Left forelimb (tissue), 1 donor: ENCODE measurements around the gene MASP2.
"Not testable (repeated sequence)": the region's sequence is repeated elsewhere in the genome, so short reads cannot be mapped to it uniquely, and the experiment has no call there.

Source experiments
- DNase-seq: peaks from one replicate; pipeline ENCODE4 v3.0.0-alpha.2; 2018; ENCODE audit warnings: low spot score

The MASP2 gene

DNA sequence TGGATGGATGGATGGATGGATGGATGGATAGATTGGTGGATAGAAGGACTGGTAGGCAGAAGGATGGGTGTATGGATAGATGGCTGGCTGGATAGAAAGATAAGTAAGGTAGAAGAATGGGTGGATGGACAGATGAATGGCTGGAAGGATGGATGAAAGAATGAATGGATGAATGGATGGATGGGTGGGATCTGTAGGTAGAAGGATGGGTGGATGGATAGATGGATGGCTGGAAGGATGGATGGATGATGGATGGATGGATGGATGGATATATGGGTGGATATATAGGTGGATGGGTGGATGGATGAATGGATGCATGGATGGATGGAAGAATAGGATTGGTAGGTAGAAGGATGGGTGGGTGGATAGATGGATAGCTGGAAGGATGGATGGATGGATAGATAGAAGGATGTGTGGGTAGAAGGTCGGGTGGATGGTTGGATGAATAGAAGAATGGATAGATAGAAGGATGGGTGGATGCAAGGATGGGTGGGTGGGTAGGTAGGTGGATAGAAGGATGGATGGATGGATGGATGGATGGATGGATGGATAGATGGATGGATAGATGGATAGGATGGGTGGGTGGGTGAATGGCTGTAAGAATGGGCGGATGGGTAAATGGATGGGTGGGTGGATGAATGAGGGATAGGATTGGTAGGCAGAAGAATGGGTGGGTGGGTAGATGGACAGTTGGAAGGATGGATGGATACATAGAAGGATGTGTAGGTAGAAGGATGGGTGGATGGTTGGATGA, 7.5 kb downstream of the MASP2 start:
- no peak for DNase-seq

DNA sequence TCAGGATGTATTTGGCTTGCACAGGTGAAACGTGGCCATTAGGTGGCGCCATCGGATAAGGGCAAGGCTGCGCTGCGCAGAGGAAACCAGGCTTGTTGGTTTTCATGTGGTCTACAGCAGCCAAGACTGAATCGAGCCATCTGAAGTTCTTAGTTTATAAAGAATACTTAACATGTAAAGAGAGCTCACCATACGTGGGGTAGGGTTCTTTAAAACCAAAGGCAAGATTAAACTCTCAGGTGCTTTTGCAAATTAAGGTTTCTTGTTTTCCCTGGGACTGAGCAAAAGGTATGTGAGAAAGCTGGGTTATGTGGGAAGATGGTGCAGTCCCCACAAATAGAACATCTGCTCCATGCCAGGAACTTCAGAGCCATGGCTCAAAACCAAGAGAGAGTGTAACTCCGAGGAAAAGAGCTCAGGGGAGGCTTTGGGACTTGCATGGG, 9.3 kb downstream of the MASP2 start:
- peak; percentile 88 for DNase-seq

DNA sequence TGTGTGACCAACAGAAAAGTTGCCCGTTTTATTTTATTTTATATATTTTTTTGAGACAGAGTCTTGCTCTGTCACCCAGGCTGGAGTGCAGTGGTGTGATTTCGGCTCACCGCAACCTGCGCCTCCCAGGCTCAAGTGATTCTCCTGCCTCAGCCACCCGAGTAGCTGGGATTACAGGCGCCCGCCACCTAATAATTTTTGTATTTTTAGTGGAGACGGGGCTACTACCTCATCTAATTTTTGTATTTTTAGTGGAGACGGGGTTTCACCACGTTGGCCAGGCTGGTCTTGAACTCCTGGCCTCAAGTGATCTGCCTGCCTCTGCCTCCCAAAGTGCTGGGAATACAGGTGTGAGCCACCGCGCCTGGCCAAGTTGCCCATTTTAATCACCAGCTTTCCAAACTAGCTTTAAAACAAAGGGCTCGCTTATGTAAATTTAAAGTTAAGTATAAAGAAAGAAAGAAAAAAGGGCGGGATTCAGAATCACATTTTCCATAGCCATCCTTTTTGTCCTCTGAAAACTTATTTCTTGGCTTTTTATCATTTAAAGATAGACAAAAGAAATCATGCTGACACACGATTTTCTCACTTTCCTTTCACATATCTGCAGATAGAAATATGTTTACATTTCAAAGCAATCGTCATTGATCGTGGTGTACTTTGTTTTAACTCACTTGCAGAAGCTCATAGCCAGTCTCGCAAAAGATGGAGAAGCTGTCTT, 9.9 kb downstream of the MASP2 start:
- DNase-seq, result not testable (repeated sequence)

DNA sequence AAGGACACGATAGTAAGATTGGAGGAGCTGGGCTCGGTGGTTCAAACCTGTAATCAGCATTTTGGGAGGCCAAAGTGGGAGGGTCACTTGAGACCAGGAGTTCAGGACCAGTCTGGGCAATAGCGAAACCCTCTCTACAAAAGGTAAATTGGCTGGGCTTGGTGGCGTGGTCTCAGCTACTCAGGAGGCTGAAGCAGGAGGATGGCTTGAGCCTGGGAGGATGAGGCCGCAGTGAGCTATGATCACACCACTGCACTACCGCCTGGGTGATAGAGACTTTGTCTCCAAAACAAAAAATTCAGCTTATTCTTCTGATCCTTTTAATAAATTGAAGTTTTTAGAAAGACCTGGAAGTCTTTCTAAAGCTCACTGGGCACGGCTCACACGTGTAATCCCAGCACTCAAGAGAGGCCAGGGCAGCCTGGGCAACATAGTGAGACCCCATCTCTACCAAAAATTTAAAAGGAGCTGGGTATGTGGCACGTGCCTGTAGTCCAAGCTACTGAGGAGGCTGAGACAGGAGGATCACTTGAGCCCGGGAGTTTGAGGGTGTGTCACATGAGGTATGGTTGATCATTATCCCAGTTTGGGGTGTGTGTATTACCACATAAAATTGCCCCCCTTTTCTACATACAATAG, 15.3 kb downstream of the MASP2 start:
- DNase-seq, result no peak

GRCh38 chr1:11030865-11031264, 16.2 kb downstream of the MASP2 start:
- DNase-seq, result no peak

GRCh38 chr1:11028018-11028417, 19.0 kb downstream of the MASP2 start:
- no peak for DNase-seq

GRCh38 chr1:11027316-11027715, 19.7 kb downstream of the MASP2 start:
- no peak for DNase-seq

DNA sequence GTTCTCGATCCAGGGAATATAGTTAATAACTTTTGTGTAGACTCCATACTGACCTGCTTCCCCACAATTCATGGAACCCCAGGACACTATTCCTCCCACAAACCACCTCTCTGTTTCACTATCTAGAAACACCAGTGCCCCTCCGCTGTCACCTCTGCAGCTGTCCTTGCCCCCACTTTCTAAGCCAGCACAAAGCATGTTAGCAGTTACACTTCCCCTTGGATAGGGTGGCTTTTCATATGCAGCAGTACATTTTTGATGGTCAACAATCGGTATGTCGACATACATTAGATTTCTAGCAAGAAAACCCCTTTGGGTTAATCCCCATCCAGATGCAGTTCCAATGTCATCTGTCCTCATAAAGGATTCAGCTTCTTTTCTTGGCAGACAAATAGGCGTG, 20.1 kb downstream of the MASP2 start:
- no peak for DNase-seq

DNA sequence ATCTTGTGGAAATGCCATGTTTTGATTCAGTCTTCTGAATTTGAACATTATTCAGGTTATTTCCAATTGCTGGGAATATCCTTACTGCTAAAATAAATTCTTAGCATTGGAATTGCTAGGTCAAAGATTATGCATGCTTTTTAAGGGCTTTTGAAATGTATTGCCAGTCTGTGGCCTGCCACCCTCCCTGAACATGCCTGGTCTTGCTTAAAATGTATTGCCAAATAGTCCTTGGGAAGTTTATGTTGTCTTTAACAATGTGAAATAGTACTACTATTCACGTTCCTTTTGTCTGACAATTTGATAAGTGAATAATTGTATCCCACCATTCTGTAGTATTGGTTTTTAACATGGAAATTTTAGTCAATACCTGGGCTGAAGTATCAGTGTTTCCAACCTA, 21.0 kb downstream of the MASP2 start:
- no peak for DNase-seq

- no peak for DNase-seq
Measured at GRCh38 chr1:11025618-11026017, 21.4 kb downstream of the MASP2 start.

DNA sequence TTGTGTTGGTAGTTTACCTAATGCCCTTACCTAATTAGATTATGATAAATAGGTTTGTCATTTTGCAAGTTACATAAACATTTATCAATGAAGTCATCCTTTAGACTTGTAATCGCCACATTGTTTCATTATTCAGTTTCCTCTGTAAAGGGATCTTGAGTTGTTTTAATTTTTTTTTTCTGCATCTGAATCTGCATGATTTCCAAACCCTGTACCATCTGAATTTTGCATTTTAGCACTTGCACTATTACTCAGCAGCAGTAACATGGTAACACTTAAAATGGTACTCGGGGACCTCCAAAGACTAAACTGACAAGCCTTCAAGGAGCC, 22.2 kb downstream of the MASP2 start:
- no peak for DNase-seq

DNA sequence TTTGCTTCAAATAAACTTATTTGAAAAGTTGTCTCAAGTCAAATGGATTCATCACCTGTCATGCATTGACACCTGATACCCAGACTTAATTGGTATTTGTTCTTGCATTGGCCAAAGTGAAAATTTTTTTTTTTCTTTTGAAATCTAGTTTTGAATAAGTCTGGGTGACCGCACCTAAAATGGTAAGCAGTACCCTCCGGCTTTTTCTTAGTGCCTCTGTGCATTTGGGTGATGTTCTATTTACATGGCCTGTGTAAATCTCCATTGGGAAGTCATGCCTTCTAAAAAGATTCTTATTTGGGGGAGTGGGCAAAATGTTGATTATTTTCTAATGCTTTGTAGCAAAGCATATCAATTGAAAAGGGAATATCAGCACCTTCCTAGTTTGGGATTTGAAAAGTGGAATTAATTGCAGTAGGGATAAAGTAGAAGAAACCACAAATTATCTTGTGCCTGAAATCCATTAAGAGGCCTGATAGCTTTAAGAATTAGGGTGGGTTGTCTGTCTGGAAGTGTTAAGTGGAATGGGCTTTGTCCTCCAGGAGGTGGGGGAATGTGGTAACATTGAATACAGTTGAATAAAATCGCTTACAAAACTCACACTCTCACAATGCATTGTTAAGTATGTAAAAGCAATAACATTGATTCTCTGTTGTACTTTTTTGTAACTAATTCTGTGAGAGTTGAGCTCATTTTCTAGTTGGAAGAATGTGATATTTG, 22.7 kb downstream of the MASP2 start:
- DNase-seq, result no peak

DNA sequence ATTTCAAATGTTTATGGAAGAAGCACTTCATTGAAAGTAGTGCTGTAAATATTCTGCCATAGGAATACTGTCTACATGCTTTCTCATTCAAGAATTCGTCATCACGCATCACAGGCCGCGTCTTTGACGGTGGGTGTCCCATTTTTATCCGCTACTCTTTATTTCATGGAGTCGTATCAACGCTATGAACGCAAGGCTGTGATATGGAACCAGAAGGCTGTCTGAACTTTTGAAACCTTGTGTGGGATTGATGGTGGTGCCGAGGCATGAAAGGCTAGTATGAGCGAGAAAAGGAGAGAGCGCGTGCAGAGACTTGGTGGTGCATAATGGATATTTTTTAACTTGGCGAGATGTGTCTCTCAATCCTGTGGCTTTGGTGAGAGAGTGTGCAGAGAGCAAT, 23.8 kb downstream of the MASP2 start:
- DNase-seq, result no peak

DNA sequence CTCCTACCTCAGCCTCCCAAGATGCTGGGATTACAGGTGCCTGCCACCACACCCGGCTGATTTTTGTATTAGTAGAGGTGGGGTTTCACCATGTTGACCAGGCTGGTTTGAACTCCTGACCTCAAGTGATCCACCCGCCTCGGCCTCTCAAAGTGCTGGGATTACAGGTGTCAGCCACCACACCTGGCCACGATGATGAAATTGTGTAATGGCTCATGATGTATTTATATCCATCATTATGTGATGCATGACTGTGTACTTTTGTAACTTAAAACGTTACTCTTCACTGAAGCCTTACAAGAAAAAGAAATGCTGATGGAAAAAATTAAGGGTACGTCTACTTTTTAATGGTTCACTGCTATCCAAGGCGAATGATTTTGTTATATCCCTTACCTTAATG, 27.1 kb downstream of the MASP2 start:
- DNase-seq, result no peak

GRCh38 chr1:11019358-11019757, 27.7 kb downstream of the MASP2 start:
- not testable (repeated sequence) for DNase-seq

DNA sequence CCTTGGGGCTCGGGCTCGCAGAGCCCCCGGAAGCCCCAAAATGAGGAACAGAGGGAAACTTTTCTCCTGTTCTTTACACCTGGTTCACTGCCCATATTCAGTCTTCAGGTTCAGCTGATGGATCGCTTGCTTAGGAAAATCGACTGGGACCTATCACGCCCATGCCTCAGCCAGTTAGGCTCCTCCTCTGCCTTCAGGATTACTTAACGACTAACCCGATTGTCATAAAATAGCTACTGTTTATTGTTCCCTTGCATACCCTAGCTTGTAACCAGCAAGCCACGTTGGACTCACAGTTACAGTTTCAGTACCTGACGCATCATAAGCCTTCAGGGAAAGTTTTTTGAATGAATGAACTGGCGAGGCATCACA, 33.9 kb downstream of the MASP2 start:
- DNase-seq, result no peak

DNA sequence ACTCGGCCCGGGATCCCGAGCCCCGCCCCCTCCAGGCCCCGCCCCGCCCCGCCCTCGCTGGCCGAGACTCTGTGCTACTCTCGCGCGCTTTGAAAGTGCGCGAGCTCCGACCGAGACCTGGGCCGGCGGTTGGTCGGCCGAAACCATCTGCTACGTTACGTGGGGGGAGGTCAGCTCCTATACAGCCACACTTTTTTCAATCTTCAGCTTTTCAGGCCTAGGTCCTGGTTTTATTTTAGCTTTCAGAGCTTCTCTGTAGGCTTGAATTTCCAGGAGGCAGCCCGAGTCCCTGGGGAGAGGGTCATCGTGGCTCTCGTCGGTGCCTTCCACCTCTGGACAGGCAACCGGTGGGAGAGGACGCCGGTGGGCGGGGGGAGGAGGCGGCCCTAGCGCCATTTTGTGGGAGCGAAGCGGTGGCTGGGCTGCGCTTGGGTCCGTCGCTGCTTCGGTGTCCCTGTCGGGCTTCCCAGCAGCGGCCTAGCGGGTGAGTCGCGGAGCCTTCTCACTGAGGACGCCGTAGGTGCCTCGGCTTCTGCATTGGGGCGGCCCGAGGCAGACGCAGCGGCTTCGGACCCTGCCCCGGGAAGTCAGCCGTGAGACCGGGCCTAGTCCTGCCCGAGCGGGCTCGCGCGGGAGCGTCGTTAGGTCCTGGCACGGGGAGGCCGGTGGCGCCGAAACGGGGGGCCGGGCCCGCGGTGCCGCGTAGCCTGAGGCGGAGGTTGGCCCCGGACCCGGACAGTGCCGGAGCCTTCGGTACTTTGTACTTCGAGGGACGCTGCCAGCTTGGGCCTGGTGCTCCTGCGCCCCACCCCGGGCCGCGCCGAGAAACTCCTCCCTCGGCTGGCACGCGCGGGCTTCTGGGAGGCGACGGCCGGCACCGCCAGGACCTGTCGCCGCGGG, 34.5 kb downstream of the MASP2 start, which contains the start of gene TARDBP:
TSS of gene TARDBP (plus strand) at position 395 of the 900 bp plus-strand sequence. CDS start 1,074 bp downstream, outside the sequence.
- peak; percentile 96 for DNase-seq

DNA sequence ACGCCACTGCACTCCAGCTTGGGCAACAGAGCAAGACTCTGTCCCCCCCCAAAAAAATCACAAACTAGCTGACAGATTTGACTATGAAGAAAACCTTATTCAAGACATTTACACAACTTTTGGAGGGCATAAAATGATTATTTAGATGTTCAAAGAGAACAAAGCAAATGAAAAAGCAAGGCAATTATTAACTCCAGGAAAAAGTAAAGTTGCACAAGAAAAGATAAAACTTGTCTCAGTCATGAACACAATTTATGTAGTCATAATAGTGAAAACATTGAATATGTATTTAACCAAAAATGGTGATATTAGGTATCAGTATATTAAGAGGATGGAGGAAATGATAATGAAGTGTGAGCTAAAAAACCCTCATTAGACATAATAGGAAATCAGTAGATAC, 46.5 kb downstream of the MASP2 start:
- no peak for DNase-seq

DNA sequence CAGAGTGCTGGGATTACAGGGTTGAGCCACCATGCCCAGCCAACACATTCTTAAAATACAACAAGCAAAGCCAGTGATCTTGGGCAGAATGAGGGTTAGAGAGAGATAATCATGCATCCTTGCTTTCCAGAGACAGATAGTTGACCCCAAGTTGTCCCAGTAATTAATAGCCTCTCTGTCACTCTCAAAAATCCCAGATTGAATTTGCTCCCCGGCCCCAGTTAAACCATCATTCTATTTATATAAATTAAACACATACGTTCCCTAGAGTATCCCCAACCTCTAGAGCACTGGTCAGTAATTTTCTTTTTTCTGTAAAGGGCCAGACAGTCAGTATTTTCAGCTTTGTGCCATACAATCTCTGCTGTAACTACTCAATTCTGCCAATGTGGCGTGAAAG, 50.9 kb downstream of the MASP2 start:
- no peak for DNase-seq

DNA sequence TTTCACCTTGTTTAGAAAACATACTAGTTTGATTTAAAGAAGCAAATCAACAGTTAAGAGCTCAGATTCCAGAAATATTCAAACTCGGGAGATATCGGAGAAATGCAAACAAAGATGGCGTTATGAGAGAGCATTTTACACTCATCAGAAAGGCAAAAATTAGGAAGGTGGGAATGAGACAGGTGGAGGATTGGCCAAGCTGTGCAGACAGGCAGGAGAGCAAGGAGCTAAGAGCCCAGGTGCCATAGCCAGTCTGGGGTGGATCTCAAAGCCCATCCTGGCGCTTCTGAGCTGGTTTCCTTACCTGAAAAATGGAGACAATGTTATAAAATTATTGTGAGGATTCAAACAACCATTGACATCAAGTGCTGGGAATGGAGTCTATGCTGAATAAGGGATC, 54.2 kb downstream of the MASP2 start:
- DNase-seq, result no peak

- DNase-seq, result not testable (repeated sequence)
Measured at GRCh38 chr1:10992004-10992403, 55.0 kb downstream of the MASP2 start.
